K562 (cell line): Measurements from ENCODE around the gene PROK2. TPM values are rescaled to one million over a fixed set of nuclear protein-coding genes. Genes with fewer than 3 reads are reported as not detected.

Experiments
- ATAC-seq: fragments of 200-7000 bp; cut with Tn5 transposase; 3 replicates; pipeline ENCODE4 v1.9.1; 2020; ENCODE audit warnings: moderate library complexity
- BruUV-seq: library from RNA; stranded (reverse); fragments of 400-500 nt; replicated peaks from 2 replicates; lab custom pipeline; 2021; lab: Mats Ljungman, UMichigan
- CTCF ChIA-PET: fragments of 300-600 bp; formaldehyde crosslinking; extraction: SDS; loops from one replicate; lab custom pipeline; 2021; ENCODE audit warnings: low intra/inter-chr PET ratio; lab: Yijun Ruan, JAX
- POLR2A ChIA-PET: fragments of 300-600, 350-650 bp; sonication (Branson Sonifier 250); formaldehyde crosslinking; extraction: SDS; loops from one replicate; lab custom pipeline; 2021; ENCODE audit warnings: antibody characterized with exemption, inconsistent platforms; lab: Yijun Ruan, JAX
- DNase-seq, 4 experiments: peaks; one replicate each; pipeline versions ENCODE4 v3.0.0 to v3.0.0-alpha.2; 2011 to 2018; ENCODE audit warnings: low spot score in 3 of 4, mixed read lengths in 3 of 4; ENCODE audit errors: extremely low read depth in 1 of 4
- FAIRE-seq: peaks from 2 replicates; lab custom pipeline; 2011; peaks lifted over from hg19 to GRCh38; lab: Jason Lieb, UNC
- H2AFZ ChIP-seq: 2 replicates; pipeline ENCODE4 v1.6.0; 2011; ENCODE audit warnings: low read depth, low read length, control low read depth, inconsistent platforms
- H3K27ac ChIP-seq: fragments of 200-600 bp; 3 replicates; pipeline ENCODE4 v1.8.0; 2011; ENCODE audit warnings: low read depth, mild to moderate bottlenecking, control low read depth, inconsistent platforms, low read length, moderate library complexity, mixed read lengths; ENCODE audit errors: extremely low read depth
- H3K27me3 ChIP-seq, 2 experiments: fragments of 300-600 bp in 1 of 2; 2 replicates in 1 of 2; 3 replicates in 1 of 2; pipeline versions ENCODE4 v1.6.0 to v1.8.0; 2011; ENCODE audit warnings: inconsistent platforms in 2 of 2, low read length in 2 of 2, mild to moderate bottlenecking in 1 of 2, mixed read lengths in 1 of 2, moderate library complexity in 1 of 2; ENCODE audit not compliant: control insufficient read depth in 2 of 2, insufficient read depth in 2 of 2
- H3K36me3 ChIP-seq: fragments of 300-600 bp; 3 replicates; pipeline ENCODE4 v1.8.0; 2011; ENCODE audit warnings: mild to moderate bottlenecking, low read length, inconsistent platforms; ENCODE audit not compliant: control insufficient read depth, insufficient read depth
- H3K4me1 ChIP-seq, 2 experiments: fragments of 200-600 bp in 1 of 2; replicated peaks in 1 of 2; 2 replicates in 1 of 2; 3 replicates in 1 of 2; pipeline versions ENCODE4 v1.5.1 to v1.8.0; 2011; ENCODE audit warnings: inconsistent platforms in 2 of 2, low read length in 2 of 2, mild to moderate bottlenecking in 1 of 2, mixed read lengths in 1 of 2, moderate library complexity in 1 of 2; ENCODE audit not compliant: control insufficient read depth in 2 of 2, insufficient read depth in 2 of 2
- H3K4me2 ChIP-seq: 2 replicates; pipeline ENCODE4 v1.6.1; 2011; ENCODE audit warnings: low read length, control low read depth, inconsistent platforms, mixed read lengths; ENCODE audit not compliant: insufficient read depth
- H3K4me3 ChIP-seq: fragments of 200-600 bp; sonication (generic), shearing (Covaris generic); 2 replicates; pipeline ENCODE4 v1.5.1; 2016; ENCODE audit warnings: control low read depth, inconsistent platforms
- H3K79me2 ChIP-seq: fragments of 200-600 bp; 3 replicates; pipeline ENCODE4 v1.8.0; 2011; ENCODE audit warnings: low read length, inconsistent platforms; ENCODE audit not compliant: control insufficient read depth, insufficient read depth
- H3K9ac ChIP-seq, 2 experiments: 2 replicates each; pipeline versions ENCODE4 v1.6.0 to v1.6.1; 2011; ENCODE audit warnings: low read depth in 2 of 2, low read length in 2 of 2, control low read depth in 1 of 2, inconsistent platforms in 1 of 2, mild to moderate bottlenecking in 1 of 2, mixed read lengths in 1 of 2; ENCODE audit not compliant: insufficient read depth in 1 of 2
- H3K9me1 ChIP-seq: one replicate; pipeline ENCODE4 v1.6.0; 2011; ENCODE audit warnings: inconsistent platforms, mild to moderate bottlenecking, low read length, moderate library complexity; ENCODE audit not compliant: control insufficient read depth, insufficient read depth
- H3K9me3 ChIP-seq: replicated peaks from 2 replicates; pipeline ENCODE4 v1.5.1; 2011; ENCODE audit warnings: low read depth, low read length, inconsistent platforms; ENCODE audit not compliant: control insufficient read depth, insufficient read depth
- H4K20me1 ChIP-seq: replicated peaks from 2 replicates; pipeline ENCODE4 v1.6.1; 2011; ENCODE audit warnings: low read length, inconsistent platforms, mixed read lengths; ENCODE audit not compliant: control insufficient read depth, insufficient read depth
- CREM ChIP-seq: IDR thresholded peaks from 2 replicates; pipeline ENCODE4 v1.6.1; 2014; ENCODE audit warnings: antibody characterized with exemption, low read depth
- MYC ChIP-seq, 2 experiments: fragments of 250-450 bp in 1 of 2; sonication (Bioruptor Pico) in 1 of 2; IDR thresholded peaks; 2 replicates each; pipeline versions ENCODE4 v1.5.1 to v1.6.1; 2012 to 2021; ENCODE audit warnings: low read depth in 2 of 2, borderline replicate concordance in 1 of 2, improper control_type of control experiment in 1 of 2, low read length in 1 of 2, mild to moderate bottlenecking in 1 of 2, moderate library complexity in 1 of 2
- POLR2B ChIP-seq: fragments of 450-650 bp; IDR thresholded peaks from 2 replicates; pipeline ENCODE4 v1.6.1; 2018; ENCODE audit warnings: low read depth; ENCODE audit not compliant: partially characterized antibody
- ZNF224 ChIP-seq: sonication (generic); formaldehyde crosslinking; IDR thresholded peaks from 2 replicates; pipeline ENCODE4 v1.8.0; 2022; ENCODE audit warnings: mild to moderate bottlenecking, missing genetic modification reagents
- ZNF561 ChIP-seq: fragments of 450-650 bp; formaldehyde crosslinking; conservative IDR thresholded peaks from 2 replicates; pipeline ENCODE4 v1.4.0; 2020; ENCODE audit warnings: mild to moderate bottlenecking, moderate library complexity
- ZNF644 ChIP-seq: fragments of 200-800 bp; sonication (Bioruptor generic); IDR thresholded peaks from 2 replicates; pipeline ENCODE4 v1.6.1; 2016; ENCODE audit warnings: low read depth, missing genetic modification characterization, missing compliant biosample characterization
- WGBS: fragments of 100-300 bp; shearing (Covaris generic); methylation state at CpG from one replicate; pipeline ENCODE4 v1.1.6; 2016; ENCODE audit warnings: low coverage, mixed read lengths; ENCODE audit not compliant: insufficient coverage; ENCODE audit errors: missing lambda C conversion rate; 5-methylcytosine and 5-hydroxymethylcytosine counted together
- in situ Hi-C: fragments of 300-500 bp; cut with MboI; formaldehyde crosslinking; loops from 4 replicates; pipeline ENCODE4 v1.15.0; 2018; ENCODE audit warnings: inconsistent platforms, mixed read lengths
- intact Hi-C: fragments of 100-400 bp; cut with micrococcal nuclease; formaldehyde crosslinking; loops from 2 replicates; pipeline ENCODE4 v1.14.2; 2022
- polyA plus RNA-seq, 8 experiments: library from polyadenylated mRNA; depleted of rRNA in 4 of 8; stranded (reverse) in 5 of 8; unstranded in 3 of 8; fragments of >200 nt; fragmentation: Nextera tagmentation in 2 of 8; fragmentation: Illumina TruSeq in 1 of 8; extraction: Ambion mirVana in 2 of 8; extraction: Trizol in 1 of 8; gene quantifications; 2 replicates each; pipeline versions ENCODE4 v1.2.1 to v1.2.3, GENCODE V29; 2011 to 2014; ENCODE audit warnings: inconsistent platforms in 1 of 8, missing spikeins in 1 of 8
- small RNA-seq: library from RNA; depleted of rRNA; stranded (forward); fragments of <200 nt; gene quantifications from one replicate; pipeline ENCODE3, GENCODE V24; 2014
- total RNA-seq, 7 experiments: library from RNA; depleted of rRNA in 6 of 7; stranded (reverse); fragments of >200 nt in 6 of 7; fragmentation: Illumina TruSeq in 2 of 7; extraction: Trizol in 2 of 7; gene quantifications; 2 replicates each; pipeline versions ENCODE4 v1.2.1 to v1.2.3, GENCODE V29; 2011 to 2021; ENCODE audit warnings: low replicate concordance in 1 of 7
- TF ChIP-seq, protein P1 (sequence below): fragments of 450-650 bp; IDR thresholded peaks from one replicate; pipeline ENCODE4 v1.6.1; 2018; ENCODE audit warnings: mild to moderate bottlenecking, moderate library complexity; ENCODE audit not compliant: partially characterized antibody
- TF ChIP-seq, protein P2 (sequence below): fragments of 150-350 bp; IDR thresholded peaks from 2 replicates; pipeline ENCODE4 v1.6.1; 2014; ENCODE audit warnings: low read depth, mild to moderate bottlenecking, low read length, borderline replicate concordance

Gene PROK2
- total and polyA plus RNA-seq, 9 of the 15 experiments (the other 6 are each of a cell fraction or from before 2014, with no cell fraction given): 0.07 to 0.13 TPM; not detected in 7

DNA sequence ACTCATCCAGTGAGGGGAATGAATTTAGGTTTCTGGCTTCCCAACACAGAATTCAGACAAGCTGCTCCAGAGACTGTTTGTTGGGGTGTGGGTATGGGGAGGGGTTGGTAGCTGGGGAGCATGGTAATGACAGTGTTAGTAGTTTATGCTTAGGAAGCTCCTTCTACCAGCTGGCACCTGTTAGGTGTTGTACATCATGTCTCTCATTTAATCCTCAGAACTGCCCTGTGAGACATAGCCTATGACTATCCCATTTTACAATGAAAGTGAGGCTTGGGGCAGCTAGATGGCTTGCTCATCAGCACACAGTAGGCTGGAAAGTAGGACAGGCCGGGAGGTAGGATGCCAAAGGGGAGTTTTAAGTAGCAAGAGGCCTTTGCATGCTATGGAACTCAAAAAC lies 62.3 kb downstream of the PROK2 start:
- FAIRE-seq: no peak
- H4K20me1 ChIP-seq: no peaks in the 10 kb centered on the region
- no peak for ATAC-seq
- WGBS: 0% methylated on average over 1 of the region's 1 CpG
- H3K36me3 ChIP-seq: no peaks in the 10 kb centered on the region
- H3K9me3 ChIP-seq: no peaks in the 10 kb centered on the region
- POLR2A ChIA-PET: no interaction called here
- DNase-seq: no peak
- intact Hi-C loops (no loop called here), in situ Hi-C loops (loop anchor here (25.0 kb wide), 1 partner anchor 1365 kb away; no protein-coding TSS in a partner anchor)
- CTCF ChIA-PET: no interaction called here
- peaks cover 12 to 28% of the 10 kb centered on the region in 2 experiments for H3K27me3 ChIP-seq
- no peak overlapping the region for H3K9ac ChIP-seq
- no peak overlapping the region for H3K4me2 ChIP-seq
- H3K9me1 ChIP-seq: no peaks in the 10 kb centered on the region
- H2AFZ ChIP-seq: no peak overlapping the region
- no peaks in the 10 kb centered on the region for H3K79me2 ChIP-seq
- H3K4me1 ChIP-seq: peaks cover 0 to 11% of the 10 kb centered on the region in 2 experiments; a peak in 3 of 5 replicates
- no peak overlapping the region for H3K27ac ChIP-seq
- TF ChIP-seq, protein P1, sequence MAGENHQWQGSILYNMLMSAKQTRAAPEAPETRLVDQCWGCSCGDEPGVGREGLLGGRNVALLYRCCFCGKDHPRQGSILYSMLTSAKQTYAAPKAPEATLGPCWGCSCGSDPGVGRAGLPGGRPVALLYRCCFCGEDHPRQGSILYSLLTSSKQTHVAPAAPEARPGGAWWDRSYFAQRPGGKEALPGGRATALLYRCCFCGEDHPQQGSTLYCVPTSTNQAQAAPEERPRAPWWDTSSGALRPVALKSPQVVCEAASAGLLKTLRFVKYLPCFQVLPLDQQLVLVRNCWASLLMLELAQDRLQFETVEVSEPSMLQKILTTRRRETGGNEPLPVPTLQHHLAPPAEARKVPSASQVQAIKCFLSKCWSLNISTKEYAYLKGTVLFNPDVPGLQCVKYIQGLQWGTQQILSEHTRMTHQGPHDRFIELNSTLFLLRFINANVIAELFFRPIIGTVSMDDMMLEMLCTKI: no peak
- TF ChIP-seq ZNF644: no peak
- no peak for TF ChIP-seq MYC (IDR thresholded peaks at IDR 0.05; ENCODE audit: low read depth, low read length)
- TF ChIP-seq MYC (CRISPR knock-in tag; IDR thresholded peaks at IDR 0.05; ENCODE audit: borderline replicate concordance, low read depth): no peak
- TF ChIP-seq, protein P2, sequence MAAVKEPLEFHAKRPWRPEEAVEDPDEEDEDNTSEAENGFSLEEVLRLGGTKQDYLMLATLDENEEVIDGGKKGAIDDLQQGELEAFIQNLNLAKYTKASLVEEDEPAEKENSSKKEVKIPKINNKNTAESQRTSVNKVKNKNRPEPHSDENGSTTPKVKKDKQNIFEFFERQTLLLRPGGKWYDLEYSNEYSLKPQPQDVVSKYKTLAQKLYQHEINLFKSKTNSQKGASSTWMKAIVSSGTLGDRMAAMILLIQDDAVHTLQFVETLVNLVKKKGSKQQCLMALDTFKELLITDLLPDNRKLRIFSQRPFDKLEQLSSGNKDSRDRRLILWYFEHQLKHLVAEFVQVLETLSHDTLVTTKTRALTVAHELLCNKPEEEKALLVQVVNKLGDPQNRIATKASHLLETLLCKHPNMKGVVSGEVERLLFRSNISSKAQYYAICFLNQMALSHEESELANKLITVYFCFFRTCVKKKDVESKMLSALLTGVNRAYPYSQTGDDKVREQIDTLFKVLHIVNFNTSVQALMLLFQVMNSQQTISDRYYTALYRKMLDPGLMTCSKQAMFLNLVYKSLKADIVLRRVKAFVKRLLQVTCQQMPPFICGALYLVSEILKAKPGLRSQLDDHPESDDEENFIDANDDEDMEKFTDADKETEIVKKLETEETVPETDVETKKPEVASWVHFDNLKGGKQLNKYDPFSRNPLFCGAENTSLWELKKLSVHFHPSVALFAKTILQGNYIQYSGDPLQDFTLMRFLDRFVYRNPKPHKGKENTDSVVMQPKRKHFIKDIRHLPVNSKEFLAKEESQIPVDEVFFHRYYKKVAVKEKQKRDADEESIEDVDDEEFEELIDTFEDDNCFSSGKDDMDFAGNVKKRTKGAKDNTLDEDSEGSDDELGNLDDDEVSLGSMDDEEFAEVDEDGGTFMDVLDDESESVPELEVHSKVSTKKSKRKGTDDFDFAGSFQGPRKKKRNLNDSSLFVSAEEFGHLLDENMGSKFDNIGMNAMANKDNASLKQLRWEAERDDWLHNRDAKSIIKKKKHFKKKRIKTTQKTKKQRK: no peak
- no peak for TF ChIP-seq POLR2B
- TF ChIP-seq ZNF561 (CRISPR knock-in tag): no peak
- TF ChIP-seq CREM: no peak
- no peak for TF ChIP-seq ZNF224 (CRISPR knock-in tag)
- BruUV-seq: no TSS peak
- H3K4me3 ChIP-seq: no peak overlapping the region

Small RNA genes within 50 kb of the gene (small RNA-seq; reads per million reads assigned to genes)
- gene RN7SL271P: not detected

Other genes with a start within 250 kb of the PROK2 start
- 13.7 and 15.2 TPM in 2 replicates for gene FOXP1, start 201.4 kb downstream of the PROK2 start, total RNA-seq (2014; rRNA removed)
- 22.1 and 23.0 TPM in 2 replicates for gene FOXP1, start 201.4 kb downstream of the PROK2 start, total RNA-seq (2014; rRNA removed; fragmentation: Illumina TruSeq; extraction: Trizol)
- gene FOXP1, start 201.4 kb downstream of the PROK2 start, total RNA-seq (2015; rRNA removed; fragmentation: Illumina TruSeq; extraction: Trizol): 34.5 and 35.1 TPM in 2 replicates
- 26.2 and 29.4 TPM in 2 replicates for gene FOXP1, start 201.4 kb downstream of the PROK2 start, total RNA-seq (2021)
- gene FOXP1, start 201.4 kb downstream of the PROK2 start, polyA plus RNA-seq (2011; rRNA removed): 8.9 and 10.5 TPM in 2 replicates
- gene FOXP1, start 201.4 kb downstream of the PROK2 start, polyA plus RNA-seq (2014; fragmentation: Illumina TruSeq; extraction: Trizol): 10.7 TPM in 2 replicates
- 10 to 100 TPM in 1 of 2 experiments, 1 to 10 TPM in 1; 7.7 to 13.8 TPM for gene FOXP1, start 201.4 kb downstream of the PROK2 start, polyA plus RNA-seq (2014; fragmentation: Nextera tagmentation; extraction: Ambion mirVana)
- 6.1 and 8.0 TPM in 2 replicates for gene FOXP1, start 201.4 kb downstream of the PROK2 start, polyA plus RNA-seq (2014; rRNA removed)
- gene EIF4E3, start 59.7 kb downstream of the PROK2 start, total RNA-seq (2014; rRNA removed): 0.18 and 0.45 TPM in 2 replicates
- 1.6 and 1.7 TPM in 2 replicates for gene EIF4E3, start 59.7 kb downstream of the PROK2 start, total RNA-seq (2014; rRNA removed; fragmentation: Illumina TruSeq; extraction: Trizol)
- gene EIF4E3, start 59.7 kb downstream of the PROK2 start, total RNA-seq (2015; rRNA removed; fragmentation: Illumina TruSeq; extraction: Trizol): 0.60 and 0.62 TPM in 2 replicates
- 2.4 TPM in 2 replicates for gene EIF4E3, start 59.7 kb downstream of the PROK2 start, total RNA-seq (2021)
- 0.30 and 1.1 TPM in 2 replicates for gene EIF4E3, start 59.7 kb downstream of the PROK2 start, polyA plus RNA-seq (2011; rRNA removed)
- 2.3 and 2.5 TPM in 2 replicates for gene EIF4E3, start 59.7 kb downstream of the PROK2 start, polyA plus RNA-seq (2014; fragmentation: Illumina TruSeq; extraction: Trizol)
- under 1 TPM; 0.34 to 0.83 TPM for gene EIF4E3, start 59.7 kb downstream of the PROK2 start, polyA plus RNA-seq (2014; fragmentation: Nextera tagmentation; extraction: Ambion mirVana)
- gene EIF4E3, start 59.7 kb downstream of the PROK2 start, polyA plus RNA-seq (2014; rRNA removed): 1.8 and 1.9 TPM in 2 replicates
- gene GPR27, start 31.3 kb downstream of the PROK2 start, total RNA-seq (2014; rRNA removed): not detected in 2 replicates
- gene GPR27, start 31.3 kb downstream of the PROK2 start, total RNA-seq (2014; rRNA removed; fragmentation: Illumina TruSeq; extraction: Trizol): not detected in 2 replicates
- not detected in 2 replicates for gene GPR27, start 31.3 kb downstream of the PROK2 start, total RNA-seq (2015; rRNA removed; fragmentation: Illumina TruSeq; extraction: Trizol)
- gene GPR27, start 31.3 kb downstream of the PROK2 start, total RNA-seq (2021): not detected in 2 replicates
- not detected in 2 replicates for gene GPR27, start 31.3 kb downstream of the PROK2 start, polyA plus RNA-seq (2011; rRNA removed)
- gene GPR27, start 31.3 kb downstream of the PROK2 start, polyA plus RNA-seq (2014; fragmentation: Illumina TruSeq; extraction: Trizol): not detected in 2 replicates
- not detected for gene GPR27, start 31.3 kb downstream of the PROK2 start, polyA plus RNA-seq (2014; fragmentation: Nextera tagmentation; extraction: Ambion mirVana)
- gene GPR27, start 31.3 kb downstream of the PROK2 start, polyA plus RNA-seq (2014; rRNA removed): not detected in 2 replicates